Measurements from ENCODE around the gene NANOS3.

The NANOS3 gene

GRCh38 chr19:13876834-13877233 lies at the start of gene NANOS3:
TSS of gene NANOS3 (plus strand) at chr19:13877134. CDS start at chr19:13877249, 115 bp downstream.
- no peak for TF ChIP-seq ZNF274 (IDR thresholded peaks at IDR 0.05; ENCODE audit: low read depth, low read length)
- H3K4me3 ChIP-seq (ENCODE audit: low read length), result no peak within 1 kb of the TSS

GRCh38 chr19:13827656-13828055 lies 49.3 kb upstream of the NANOS3 start:
- no peak overlapping the region for H3K4me3 ChIP-seq (ENCODE audit: low read length)
- TF ChIP-seq ZNF274 (IDR thresholded peaks at IDR 0.05; ENCODE audit: low read depth, low read length), result no peak

GRCh38 chr19:13830114-13830740 lies 46.7 kb upstream of the NANOS3 start:
- no peak for TF ChIP-seq ZNF274 (IDR thresholded peaks at IDR 0.05; ENCODE audit: low read depth, low read length)

GRCh38 chr19:13830741-13831536 lies 46.0 kb upstream of the NANOS3 start:
- H3K4me3 ChIP-seq (ENCODE audit: low read length), result no peak overlapping the region
- TF ChIP-seq ZNF274 (IDR thresholded peaks at IDR 0.05; ENCODE audit: low read depth, low read length), result no peak

More at GRCh38 chr19:13830114-13830740, 46.7 kb upstream of the NANOS3 start:
- H3K4me3 ChIP-seq (ENCODE audit: low read length), result no peak overlapping the region

GRCh38 chr19:13831537-13832467 lies 45.1 kb upstream of the NANOS3 start:
- H3K4me3 ChIP-seq (ENCODE audit: low read length), result no peak overlapping the region
- no peak for TF ChIP-seq ZNF274 (IDR thresholded peaks at IDR 0.05; ENCODE audit: low read depth, low read length)

- peak overlapping the region; percentile 57; the same call in 1 of the 2 replicates for H3K4me3 ChIP-seq (ENCODE audit: low read length)
- TF ChIP-seq ZNF274 (IDR thresholded peaks at IDR 0.05; ENCODE audit: low read depth, low read length), result no peak
Observed at GRCh38 chr19:13833330-13834243, 43.3 kb upstream of the NANOS3 start.

- H3K4me3 ChIP-seq (ENCODE audit: low read length), result no peak overlapping the region
- no peak for TF ChIP-seq ZNF274 (IDR thresholded peaks at IDR 0.05; ENCODE audit: low read depth, low read length)
Observed at GRCh38 chr19:13834244-13835069, 42.5 kb upstream of the NANOS3 start.

GRCh38 chr19:13835791-13836723 lies 40.9 kb upstream of the NANOS3 start:
- TF ChIP-seq ZNF274 (IDR thresholded peaks at IDR 0.05; ENCODE audit: low read depth, low read length), result no peak
- no peak overlapping the region; the same call in 1 of the 2 replicates for H3K4me3 ChIP-seq (ENCODE audit: low read length)

GRCh38 chr19:13838435-13839129 lies 38.4 kb upstream of the NANOS3 start:
- peak overlapping the region; percentile 41; the same call in 1 of the 2 replicates for H3K4me3 ChIP-seq (ENCODE audit: low read length)
- TF ChIP-seq ZNF274 (IDR thresholded peaks at IDR 0.05; ENCODE audit: low read depth, low read length), result no peak

- H3K4me3 ChIP-seq (ENCODE audit: low read length), result peak overlapping the region; percentile 75
- no peak for TF ChIP-seq ZNF274 (IDR thresholded peaks at IDR 0.05; ENCODE audit: low read depth, low read length)
Observed at GRCh38 chr19:13839130-13839937, 37.6 kb upstream of the NANOS3 start.

Data from GM08714 (cell line).